ENCODE results near the gene UBALD1.

UBALD1 gene

DNA sequence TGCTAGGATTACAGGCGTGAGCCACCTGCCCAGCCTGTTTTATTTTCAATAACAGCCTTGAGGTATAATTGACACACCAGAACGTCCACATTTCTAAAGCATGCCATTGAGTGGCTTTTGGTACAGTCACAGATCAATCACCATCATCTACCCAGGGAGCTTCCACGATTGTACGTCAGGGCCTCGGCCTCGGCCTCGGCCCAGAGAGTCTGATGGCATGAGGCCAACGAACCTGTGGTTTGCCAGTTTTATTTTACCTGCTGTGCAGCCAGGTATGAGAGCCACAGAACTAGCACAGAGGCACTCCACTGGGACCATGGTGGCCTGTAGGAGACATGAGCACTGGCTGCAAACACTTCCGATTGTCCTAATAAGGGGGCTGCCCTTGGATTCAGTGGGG, 8.3 kb downstream of the UBALD1 start:
- Histone ChIP-seq H3F3A (ENCODE audit: insufficient read depth, low read length) (no peaks in the 10 kb centered on the region), H3K4me2 (ENCODE audit: low read length) (no peak overlapping the region), H3K27ac (ENCODE audit: low read depth, low read length, poor library complexity, severe bottlenecking) (no peak overlapping the region), H3K36me3 (ENCODE audit: insufficient read depth, low read length) (peaks cover 20% of the 10 kb centered on the region), H3K9ac (ENCODE audit: low read length) (no peak overlapping the region), H3K79me2 (ENCODE audit: insufficient read depth, low read length) (no peaks in the 10 kb centered on the region), H3K9me3 (ENCODE audit: low read length) (no peaks in the 10 kb centered on the region), H3K27me3 (ENCODE audit: insufficient read depth, low read length) (peaks cover 7% of the 10 kb centered on the region; the same call in 1 of the 2 replicates), H3K9me2 (ENCODE audit: low read depth, low read length) (no peaks in the 10 kb centered on the region), H3K4me1 (ENCODE audit: insufficient read depth, low read length, severe bottlenecking) (no peaks in the 10 kb centered on the region), H2AFZ (ENCODE audit: low read length) (no peak overlapping the region), H4K20me1 (ENCODE audit: insufficient read depth, low read length) (no peaks in the 10 kb centered on the region), H3K4me3 (ENCODE audit: low read depth, low read length, poor library complexity, severe bottlenecking) (no peak overlapping the region)
- TF ChIP-seq EZH2 (IDR thresholded peaks at IDR 0.05; ENCODE audit: borderline replicate concordance, low read length), result no peak
- TF ChIP-seq, protein P1, sequence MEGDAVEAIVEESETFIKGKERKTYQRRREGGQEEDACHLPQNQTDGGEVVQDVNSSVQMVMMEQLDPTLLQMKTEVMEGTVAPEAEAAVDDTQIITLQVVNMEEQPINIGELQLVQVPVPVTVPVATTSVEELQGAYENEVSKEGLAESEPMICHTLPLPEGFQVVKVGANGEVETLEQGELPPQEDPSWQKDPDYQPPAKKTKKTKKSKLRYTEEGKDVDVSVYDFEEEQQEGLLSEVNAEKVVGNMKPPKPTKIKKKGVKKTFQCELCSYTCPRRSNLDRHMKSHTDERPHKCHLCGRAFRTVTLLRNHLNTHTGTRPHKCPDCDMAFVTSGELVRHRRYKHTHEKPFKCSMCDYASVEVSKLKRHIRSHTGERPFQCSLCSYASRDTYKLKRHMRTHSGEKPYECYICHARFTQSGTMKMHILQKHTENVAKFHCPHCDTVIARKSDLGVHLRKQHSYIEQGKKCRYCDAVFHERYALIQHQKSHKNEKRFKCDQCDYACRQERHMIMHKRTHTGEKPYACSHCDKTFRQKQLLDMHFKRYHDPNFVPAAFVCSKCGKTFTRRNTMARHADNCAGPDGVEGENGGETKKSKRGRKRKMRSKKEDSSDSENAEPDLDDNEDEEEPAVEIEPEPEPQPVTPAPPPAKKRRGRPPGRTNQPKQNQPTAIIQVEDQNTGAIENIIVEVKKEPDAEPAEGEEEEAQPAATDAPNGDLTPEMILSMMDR (IDR thresholded peaks at IDR 0.05; ENCODE audit: low read length), result no peak

DNA sequence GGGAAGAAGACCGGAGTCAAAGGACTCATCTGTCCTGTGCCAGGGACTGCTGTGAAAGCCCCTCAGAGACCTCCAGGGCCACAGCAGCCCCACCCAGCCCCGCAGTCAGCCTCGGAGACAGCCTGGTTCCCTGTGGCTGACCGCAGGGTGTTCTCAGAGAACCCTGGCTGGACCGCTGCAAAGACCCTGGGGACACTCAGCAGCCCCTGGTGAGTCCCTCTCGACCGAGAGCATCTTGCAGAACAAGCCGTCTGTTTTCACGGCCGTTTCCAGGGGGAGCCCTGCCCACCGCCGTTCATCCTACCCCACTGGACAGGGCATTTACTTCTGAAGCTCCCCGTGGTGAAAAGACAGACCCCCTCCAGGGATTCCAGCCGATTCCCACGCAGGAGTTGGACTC, 10.3 kb downstream of the UBALD1 start:
- Histone ChIP-seq H3K4me2 (ENCODE audit: low read length) (no peak overlapping the region), H3K4me1 (ENCODE audit: insufficient read depth, low read length, severe bottlenecking) (no peaks in the 10 kb centered on the region), H3F3A (ENCODE audit: insufficient read depth, low read length) (no peaks in the 10 kb centered on the region), H3K79me2 (ENCODE audit: insufficient read depth, low read length) (no peaks in the 10 kb centered on the region), H3K4me3 (ENCODE audit: low read depth, low read length, poor library complexity, severe bottlenecking) (no peak overlapping the region), H3K9me3 (ENCODE audit: low read length) (no peaks in the 10 kb centered on the region), H2AFZ (ENCODE audit: low read length) (no peak overlapping the region), H3K9me2 (ENCODE audit: low read depth, low read length) (no peaks in the 10 kb centered on the region), H3K27ac (ENCODE audit: low read depth, low read length, poor library complexity, severe bottlenecking) (no peak overlapping the region), H4K20me1 (ENCODE audit: insufficient read depth, low read length) (no peaks in the 10 kb centered on the region), H3K9ac (ENCODE audit: low read length) (no peak overlapping the region), H3K27me3 (ENCODE audit: insufficient read depth, low read length) (peaks cover 10% of the 10 kb centered on the region; the same call in 1 of the 2 replicates), H3K36me3 (ENCODE audit: insufficient read depth, low read length) (peaks cover 16% of the 10 kb centered on the region)
- TF ChIP-seq EZH2 (IDR thresholded peaks at IDR 0.05; ENCODE audit: borderline replicate concordance, low read length), result no peak
- TF ChIP-seq, protein P1 (IDR thresholded peaks at IDR 0.05; ENCODE audit: low read length), result no peak

DNA sequence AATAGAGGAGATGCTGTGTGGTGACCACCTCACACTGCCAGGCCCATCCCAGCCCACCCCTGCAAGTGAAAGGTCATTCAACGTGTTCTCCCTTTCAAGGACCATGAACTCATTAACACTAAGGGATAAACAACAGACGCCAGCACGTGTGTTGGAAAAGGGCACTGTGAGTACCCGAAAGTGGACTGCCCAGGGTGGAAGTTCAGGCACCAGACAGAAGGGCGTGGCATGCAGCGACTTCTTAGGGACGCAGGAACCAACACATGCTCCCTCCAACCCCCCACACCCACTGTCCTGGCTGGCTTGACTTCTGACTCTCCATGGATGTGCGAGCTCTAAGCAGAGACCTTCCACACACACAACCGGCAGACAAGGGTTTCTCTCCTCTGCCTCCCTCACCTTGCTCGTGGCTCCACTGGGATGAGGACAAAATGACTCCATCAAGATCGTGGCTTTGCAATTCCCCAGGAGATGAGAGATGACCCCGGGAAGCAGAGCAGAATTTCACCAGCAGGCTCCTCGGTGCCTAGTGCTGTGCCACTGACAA, 11.0 kb downstream of the UBALD1 start:
- Histone ChIP-seq H3K27ac (ENCODE audit: low read depth, low read length, poor library complexity, severe bottlenecking) (no peak overlapping the region), H3K27me3 (ENCODE audit: insufficient read depth, low read length) (peaks cover 13% of the 10 kb centered on the region; the same call in 1 of the 2 replicates), H3K36me3 (ENCODE audit: insufficient read depth, low read length) (peaks cover 12% of the 10 kb centered on the region; the same call in 1 of the 2 replicates), H3K9me3 (ENCODE audit: low read length) (no peaks in the 10 kb centered on the region), H3K4me2 (ENCODE audit: low read length) (no peak overlapping the region), H3K9me2 (ENCODE audit: low read depth, low read length) (no peaks in the 10 kb centered on the region), H2AFZ (ENCODE audit: low read length) (no peak overlapping the region), H4K20me1 (ENCODE audit: insufficient read depth, low read length) (no peaks in the 10 kb centered on the region), H3K79me2 (ENCODE audit: insufficient read depth, low read length) (no peaks in the 10 kb centered on the region), H3K4me1 (ENCODE audit: insufficient read depth, low read length, severe bottlenecking) (no peaks in the 10 kb centered on the region), H3F3A (ENCODE audit: insufficient read depth, low read length) (no peaks in the 10 kb centered on the region), H3K9ac (ENCODE audit: low read length) (no peak overlapping the region), H3K4me3 (ENCODE audit: low read depth, low read length, poor library complexity, severe bottlenecking) (no peak overlapping the region)
- TF ChIP-seq, protein P1 (IDR thresholded peaks at IDR 0.05; ENCODE audit: low read length), result no peak
- TF ChIP-seq EZH2 (IDR thresholded peaks at IDR 0.05; ENCODE audit: borderline replicate concordance, low read length), result no peak
